Neural crest cell (in vitro differentiated cells): Measurements from ENCODE around the gene STIM2. TPM values are rescaled to one million over a fixed set of nuclear protein-coding genes. Genes with fewer than 3 reads are reported as not detected.

Source experiments
- DNase-seq: peaks from one replicate; pipeline ENCODE4 v3.0.0; 2021; ENCODE audit warnings: low read depth, mixed read lengths, low spot score
- H3K27ac Mint-ChIP-seq: one replicate; pipeline ENCODE4 v1.8.0; 2021; ENCODE audit warnings: mild to moderate bottlenecking, mixed read lengths; ENCODE audit not compliant: unreplicated experiment
- H3K27me3 Mint-ChIP-seq: 2 replicates; pipeline ENCODE4 v1.8.0; 2021; ENCODE audit warnings: low read depth, mild to moderate bottlenecking, mixed read lengths
- H3K36me3 Mint-ChIP-seq: 2 replicates; pipeline ENCODE4 v1.8.0; 2021; ENCODE audit warnings: low read depth, mild to moderate bottlenecking, mixed read lengths
- H3K4me1 Mint-ChIP-seq: 2 replicates; pipeline ENCODE4 v1.8.0; 2021; ENCODE audit warnings: mixed read lengths
- H3K4me3 Mint-ChIP-seq: one replicate; pipeline ENCODE4 v1.8.0; 2021; ENCODE audit warnings: mild to moderate bottlenecking, mixed read lengths
- H3K9me3 Mint-ChIP-seq: 2 replicates; pipeline ENCODE4 v1.8.0; 2021; ENCODE audit warnings: mixed read lengths
- CTCF ChIP-seq: fragments of 200-600 bp; sonication (generic); conservative IDR thresholded peaks from 2 replicates; pipeline ENCODE4 v1.5.0; 2021; ENCODE audit warnings: antibody characterized with exemption, mild to moderate bottlenecking
- total RNA-seq: library from RNA; stranded (reverse); gene quantifications from 2 replicates; pipeline ENCODE4 v1.2.1, GENCODE V29; 2021

Gene STIM2
- total RNA-seq, 1 donor from 2014 or later = 30.5 TPM

GRCh38 chr4:26953366-26953765 is 92.7 kb downstream of the STIM2 start:
- Mint-ChIP-seq H3K4me3 (no peak overlapping the region), H3K27me3 (no peaks in the 10 kb centered on the region), H3K36me3 (peaks cover 12% of the 10 kb centered on the region), H3K4me1 (no peaks in the 10 kb centered on the region), H3K27ac (no peak overlapping the region), H3K9me3 (peaks cover 4% of the 10 kb centered on the region)
- TF ChIP-seq CTCF = no peak
- DNase-seq = no peak

GRCh38 chr4:26953770-26954423 is 93.3 kb downstream of the STIM2 start:
- DNase-seq = no peak
- H3K4me3 Mint-ChIP-seq = no peak overlapping the region
- H3K4me1 Mint-ChIP-seq = peaks cover under 1% of the 10 kb centered on the region
- H3K27ac Mint-ChIP-seq = no peak overlapping the region
- peaks cover 4% of the 10 kb centered on the region for H3K9me3 Mint-ChIP-seq
- H3K27me3 Mint-ChIP-seq = no peaks in the 10 kb centered on the region
- TF ChIP-seq CTCF = no peak
- peaks cover 12% of the 10 kb centered on the region for H3K36me3 Mint-ChIP-seq

GRCh38 chr4:26955241-26955640 is 94.6 kb downstream of the STIM2 start:
- Mint-ChIP-seq H3K9me3 (peaks cover 4% of the 10 kb centered on the region), H3K27me3 (no peaks in the 10 kb centered on the region), H3K4me3 (no peak overlapping the region), H3K4me1 (peaks cover 13% of the 10 kb centered on the region), H3K36me3 (peaks cover 16% of the 10 kb centered on the region), H3K27ac (no peak overlapping the region)
- no peak for DNase-seq
- TF ChIP-seq CTCF = no peak

GRCh38 chr4:26958925-26959653 is 98.4 kb downstream of the STIM2 start:
- Mint-ChIP-seq H3K27ac (peak overlapping the region; percentile 1), H3K36me3 (peaks cover 5% of the 10 kb centered on the region), H3K27me3 (no peaks in the 10 kb centered on the region), H3K9me3 (no peaks in the 10 kb centered on the region), H3K4me3 (no peak overlapping the region), H3K4me1 (peaks cover 14% of the 10 kb centered on the region)
- TF ChIP-seq CTCF = no peak
- DNase-seq = no peak

GRCh38 chr4:26959654-26960047 is 99.0 kb downstream of the STIM2 start:
- DNase-seq = no peak
- Mint-ChIP-seq H3K27me3 (no peaks in the 10 kb centered on the region), H3K27ac (no peak overlapping the region), H3K9me3 (no peaks in the 10 kb centered on the region), H3K4me1 (peaks cover 20% of the 10 kb centered on the region), H3K36me3 (peaks cover 5% of the 10 kb centered on the region), H3K4me3 (no peak overlapping the region)
- TF ChIP-seq CTCF = no peak
